GM12878 (cell line): ENCODE measurements around the gene POMP. TPM values are rescaled to one million over a fixed set of nuclear protein-coding genes. Genes with fewer than 3 reads are reported as not detected.

Source experiments
- ATAC-seq: fragments of 200-7000 bp; cut with Tn5 transposase; 3 replicates; pipeline ENCODE4 v1.9.1; 2020; ENCODE audit warnings: mild to moderate bottlenecking, moderate library complexity
- BruUV-seq: library from RNA; stranded (reverse); fragments of 400-500 nt; replicated peaks from 2 replicates; lab custom pipeline; 2021; lab: Mats Ljungman, UMichigan
- CTCF ChIA-PET: fragments of 300-600 bp; sonication (Branson Sonifier 250); formaldehyde crosslinking; extraction: SDS; loops from one replicate; lab custom pipeline; 2021; ENCODE audit warnings: inconsistent platforms; lab: Yijun Ruan, JAX
- POLR2A ChIA-PET: fragments of 350-600 bp; formaldehyde crosslinking; extraction: SDS; loops from one replicate; lab custom pipeline; 2021; ENCODE audit warnings: inconsistent platforms; lab: Charles Lee
- RAD21 ChIA-PET: fragments of 300-600 bp; sonication (Branson Sonifier 250); formaldehyde crosslinking; loops from one replicate; lab custom pipeline; 2023; ENCODE audit warnings: antibody characterized with exemption; ENCODE audit not compliant: unreplicated experiment; lab: Charles Lee
- SMC1A ChIA-PET: fragments of 300-600 bp; sonication (Branson Sonifier 250); formaldehyde crosslinking; loops from one replicate; lab custom pipeline; 2023; ENCODE audit not compliant: unreplicated experiment, uncharacterized antibody; lab: Charles Lee
- DNase-seq: peaks from one replicate; pipeline ENCODE4 v3.0.0-alpha.2; 2011; ENCODE audit warnings: low read depth, low spot score
- FAIRE-seq: peaks from 3 replicates; lab custom pipeline; 2011; peaks lifted over from hg19 to GRCh38; lab: Jason Lieb, UNC
- H2AFZ ChIP-seq: 2 replicates; pipeline ENCODE4 v1.6.0; 2011; ENCODE audit warnings: low read depth, low read length, control low read depth; ENCODE audit not compliant: control insufficient read depth
- H3K27ac ChIP-seq: 2 replicates; pipeline ENCODE4 v1.5.1; 2011; ENCODE audit warnings: control low read depth; ENCODE audit not compliant: control insufficient read depth, insufficient read depth
- H3K27me3 ChIP-seq, 2 experiments: replicated peaks in 1 of 2; 2 replicates each; pipeline versions ENCODE4 v1.6.0 to v1.6.1; 2011; ENCODE audit warnings: low read length in 1 of 2; ENCODE audit not compliant: control insufficient read depth in 2 of 2, insufficient read depth in 2 of 2
- H3K36me3 ChIP-seq, 2 experiments: 2 replicates each; pipeline ENCODE4 v1.5.1; 2011; ENCODE audit warnings: low read length in 1 of 2; ENCODE audit not compliant: control insufficient read depth in 2 of 2, insufficient read depth in 2 of 2
- H3K4me1 ChIP-seq: 2 replicates; pipeline ENCODE4 v1.6.1; 2011; ENCODE audit warnings: mild to moderate bottlenecking, low read length, moderate library complexity, mixed read lengths; ENCODE audit not compliant: control insufficient read depth, insufficient read depth
- H3K4me2 ChIP-seq: 2 replicates; pipeline ENCODE4 v1.6.0; 2011; ENCODE audit warnings: control low read depth; ENCODE audit not compliant: control insufficient read depth, insufficient read depth
- H3K4me3 ChIP-seq: fragments of 200-600 bp; sonication (generic); 2 replicates; pipeline ENCODE4 v1.5.1; 2016
- H3K79me2 ChIP-seq: 2 replicates; pipeline ENCODE4 v1.6.0; 2011; ENCODE audit warnings: low read length; ENCODE audit not compliant: control insufficient read depth, insufficient read depth
- H3K9ac ChIP-seq: 2 replicates; pipeline ENCODE4 v1.8.0; 2011; ENCODE audit warnings: low read length, control low read depth, mixed read lengths; ENCODE audit not compliant: control insufficient read depth, insufficient read depth
- H3K9me3 ChIP-seq: replicated peaks from 3 replicates; pipeline ENCODE4 v1.5.1; 2011; ENCODE audit warnings: mild to moderate bottlenecking, low read length; ENCODE audit not compliant: control insufficient read depth, insufficient read depth
- H4K20me1 ChIP-seq: 2 replicates; pipeline ENCODE4 v1.6.0; 2011; ENCODE audit not compliant: control insufficient read depth, insufficient read depth
- ATF7 ChIP-seq: fragments of 450-650 bp; IDR thresholded peaks from 2 replicates; pipeline ENCODE4 v1.6.1; 2016; ENCODE audit warnings: low read depth, mild to moderate bottlenecking
- BACH1 ChIP-seq: fragments of 450-650 bp; IDR thresholded peaks from 2 replicates; pipeline ENCODE4 v1.6.1; 2017; ENCODE audit warnings: mild to moderate bottlenecking, borderline replicate concordance
- DPF2 ChIP-seq: fragments of 450-650 bp; IDR thresholded peaks from 2 replicates; pipeline ENCODE4 v1.6.1; 2017; ENCODE audit warnings: mild to moderate bottlenecking
- FOXK2 ChIP-seq: fragments of 450-650 bp; IDR thresholded peaks from 2 replicates; pipeline ENCODE4 v1.6.1; 2017; ENCODE audit warnings: mild to moderate bottlenecking, moderate library complexity
- MEF2A ChIP-seq: IDR thresholded peaks from 2 replicates; pipeline ENCODE4 v1.6.1; 2011; ENCODE audit warnings: low read depth, mild to moderate bottlenecking, low read length, moderate library complexity; ENCODE audit not compliant: insufficient read depth
- POLR2AphosphoS2 ChIP-seq: IDR thresholded peaks from 2 replicates; pipeline ENCODE4 v1.6.1; 2011; ENCODE audit warnings: low read depth, mild to moderate bottlenecking, low read length, improper control_type of control experiment, moderate library complexity
- SIX5 ChIP-seq: IDR thresholded peaks from 2 replicates; pipeline ENCODE4 v1.6.1; 2011; ENCODE audit warnings: mild to moderate bottlenecking, low read depth, low read length, moderate library complexity; ENCODE audit not compliant: severe bottlenecking
- SREBF2 ChIP-seq: IDR thresholded peaks from 2 replicates; pipeline ENCODE4 v1.6.1; 2012; ENCODE audit warnings: mild to moderate bottlenecking, low read length
- STAT1 ChIP-seq: fragments of 450-650 bp; conservative IDR thresholded peaks from 2 replicates; pipeline ENCODE4 v1.6.1; 2014; ENCODE audit warnings: antibody characterized with exemption, mild to moderate bottlenecking
- STAT3 ChIP-seq: IDR thresholded peaks from 2 replicates; pipeline ENCODE4 v1.6.1; 2011; ENCODE audit warnings: low read depth, low read length, improper control_type of control experiment
- YBX1 ChIP-seq: fragments of 450-650 bp; IDR thresholded peaks from 2 replicates; pipeline ENCODE4 v1.6.1; 2016; ENCODE audit warnings: antibody characterized with exemption
- WGBS: methylation state at CpG from one replicate; pipeline ENCODE4 v1.1.6; 2016; ENCODE audit warnings: low lambda C conversion rate; ENCODE audit not compliant: insufficient replicate concordance, insufficient coverage; ENCODE audit errors: missing lambda C conversion rate; 5-methylcytosine and 5-hydroxymethylcytosine counted together
- in situ Hi-C: fragments of 300-500 bp; cut with MboI; formaldehyde crosslinking; loops from 9 replicates; pipeline ENCODE4 v1.14.3; 2018; ENCODE audit warnings: mixed read lengths
- intact Hi-C: fragments of 100-400 bp; cut with micrococcal nuclease; formaldehyde crosslinking; loops from one replicate; pipeline ENCODE4 v1.14.2; 2022; ENCODE audit not compliant: unreplicated experiment
- polyA plus RNA-seq, 11 experiments: library from polyadenylated mRNA; depleted of rRNA in 4 of 11; unstranded in 6 of 11; stranded (reverse) in 5 of 11; fragments of >200 nt; fragmentation: Nextera tagmentation in 4 of 11; fragmentation: Illumina TruSeq in 1 of 11; extraction: Ambion mirVana in 4 of 11; extraction: Trizol in 1 of 11; gene quantifications; 1 replicate in 1 of 11; 2 replicates in 10 of 11; pipeline versions ENCODE4 v1.2.1 to v1.2.3, GENCODE V29; 2011 to 2016; ENCODE audit warnings: inconsistent platforms in 2 of 11, missing spikeins in 2 of 11, low read depth in 1 of 11
- total RNA-seq, 4 experiments: library from RNA; depleted of rRNA in 3 of 4; stranded (reverse); fragments of >200 nt in 3 of 4; fragmentation: Illumina TruSeq in 1 of 4; extraction: Trizol in 1 of 4; gene quantifications; 2 replicates each; pipeline versions ENCODE4 v1.2.1 to v1.2.3, GENCODE V29; 2013 to 2021
- TF ChIP-seq, protein P1 (sequence below): IDR thresholded peaks from 2 replicates; pipeline ENCODE4 v1.6.1; 2011; ENCODE audit warnings: low read depth, low read length, improper control_type of control experiment, borderline replicate concordance
- TF ChIP-seq, protein P2 (sequence below): IDR thresholded peaks from 2 replicates; pipeline ENCODE4 v1.6.1; 2012; ENCODE audit warnings: low read depth, low read length, improper control_type of control experiment
- TF ChIP-seq, protein P3 (sequence below): fragments of 450-650 bp; IDR thresholded peaks from 2 replicates; pipeline ENCODE4 v1.6.1; 2017; ENCODE audit warnings: mild to moderate bottlenecking
- TF ChIP-seq, protein P4 (sequence below): fragments of 450-650 bp; IDR thresholded peaks from 2 replicates; pipeline ENCODE4 v1.6.1; 2016; ENCODE audit warnings: mild to moderate bottlenecking
- TF ChIP-seq, protein P5 (sequence below): IDR thresholded peaks from 2 replicates; pipeline ENCODE4 v1.6.1; 2011; ENCODE audit warnings: mild to moderate bottlenecking, low read depth, low read length, moderate library complexity; ENCODE audit not compliant: insufficient replicate concordance

Gene POMP
- total and polyA plus RNA-seq, 10 of the 15 experiments (the other 5 are each of a cell fraction or from before 2014, with no cell fraction given): 90.4 to 668 (median 144) TPM

DNA sequence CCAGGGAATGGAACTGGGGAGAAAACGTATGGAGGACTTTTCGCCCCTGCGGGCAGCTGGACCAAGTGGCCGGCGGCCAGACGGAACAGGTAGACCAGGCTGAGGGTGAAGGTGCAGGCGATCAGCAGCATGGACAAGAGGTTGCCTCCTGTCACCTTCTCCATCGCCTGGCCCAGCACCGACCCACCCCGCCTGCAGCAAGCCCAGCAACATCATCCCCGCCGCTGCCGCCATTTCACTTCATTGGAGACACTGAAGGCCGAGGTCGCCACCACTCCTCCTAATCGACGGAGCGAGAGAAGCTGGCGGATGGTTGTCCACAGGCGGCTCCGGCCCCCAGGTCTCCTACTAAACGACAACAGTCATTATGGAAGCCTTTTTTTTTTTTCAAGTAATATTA lies 64.9 kb downstream of the POMP start:
- POLR2A ChIA-PET: no interaction called here
- Histone ChIP-seq H3K36me3 (no peaks in the 10 kb centered on the region), H2AFZ (no peak overlapping the region), H3K4me2 (no peak overlapping the region), H3K9ac (no peak overlapping the region), H3K9me3 (no peaks in the 10 kb centered on the region), H4K20me1 (no peaks in the 10 kb centered on the region), H3K79me2 (no peaks in the 10 kb centered on the region), H3K4me3 (no peak overlapping the region), H3K4me1 (no peaks in the 10 kb centered on the region), H3K27me3 (no peaks in the 10 kb centered on the region), H3K27ac (no peak overlapping the region)
- BruUV-seq: no TSS peak
- intact Hi-C loops (no loop called here), in situ Hi-C loops (no loop called here)
- SMC1A ChIA-PET: no interaction called here
- RAD21 ChIA-PET: no interaction called here
- no peak for TF ChIP-seq STAT3
- no peak for TF ChIP-seq ATF7
- no peak for TF ChIP-seq DPF2
- no peak for TF ChIP-seq SREBF2
- no peak for TF ChIP-seq YBX1
- TF ChIP-seq, protein P1, sequence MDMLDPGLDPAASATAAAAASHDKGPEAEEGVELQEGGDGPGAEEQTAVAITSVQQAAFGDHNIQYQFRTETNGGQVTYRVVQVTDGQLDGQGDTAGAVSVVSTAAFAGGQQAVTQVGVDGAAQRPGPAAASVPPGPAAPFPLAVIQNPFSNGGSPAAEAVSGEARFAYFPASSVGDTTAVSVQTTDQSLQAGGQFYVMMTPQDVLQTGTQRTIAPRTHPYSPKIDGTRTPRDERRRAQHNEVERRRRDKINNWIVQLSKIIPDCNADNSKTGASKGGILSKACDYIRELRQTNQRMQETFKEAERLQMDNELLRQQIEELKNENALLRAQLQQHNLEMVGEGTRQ: no peak
- no peak for TF ChIP-seq STAT1
- no peak for TF ChIP-seq BACH1
- TF ChIP-seq, protein P2, sequence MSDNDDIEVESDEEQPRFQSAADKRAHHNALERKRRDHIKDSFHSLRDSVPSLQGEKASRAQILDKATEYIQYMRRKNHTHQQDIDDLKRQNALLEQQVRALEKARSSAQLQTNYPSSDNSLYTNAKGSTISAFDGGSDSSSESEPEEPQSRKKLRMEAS: no peak
- TF ChIP-seq FOXK2: no peak
- TF ChIP-seq MEF2A: no peak
- no peak for TF ChIP-seq SIX5
- TF ChIP-seq, protein P3, sequence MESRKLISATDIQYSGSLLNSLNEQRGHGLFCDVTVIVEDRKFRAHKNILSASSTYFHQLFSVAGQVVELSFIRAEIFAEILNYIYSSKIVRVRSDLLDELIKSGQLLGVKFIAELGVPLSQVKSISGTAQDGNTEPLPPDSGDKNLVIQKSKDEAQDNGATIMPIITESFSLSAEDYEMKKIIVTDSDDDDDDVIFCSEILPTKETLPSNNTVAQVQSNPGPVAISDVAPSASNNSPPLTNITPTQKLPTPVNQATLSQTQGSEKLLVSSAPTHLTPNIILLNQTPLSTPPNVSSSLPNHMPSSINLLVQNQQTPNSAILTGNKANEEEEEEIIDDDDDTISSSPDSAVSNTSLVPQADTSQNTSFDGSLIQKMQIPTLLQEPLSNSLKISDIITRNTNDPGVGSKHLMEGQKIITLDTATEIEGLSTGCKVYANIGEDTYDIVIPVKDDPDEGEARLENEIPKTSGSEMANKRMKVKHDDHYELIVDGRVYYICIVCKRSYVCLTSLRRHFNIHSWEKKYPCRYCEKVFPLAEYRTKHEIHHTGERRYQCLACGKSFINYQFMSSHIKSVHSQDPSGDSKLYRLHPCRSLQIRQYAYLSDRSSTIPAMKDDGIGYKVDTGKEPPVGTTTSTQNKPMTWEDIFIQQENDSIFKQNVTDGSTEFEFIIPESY: no peak
- TF ChIP-seq, protein P4, sequence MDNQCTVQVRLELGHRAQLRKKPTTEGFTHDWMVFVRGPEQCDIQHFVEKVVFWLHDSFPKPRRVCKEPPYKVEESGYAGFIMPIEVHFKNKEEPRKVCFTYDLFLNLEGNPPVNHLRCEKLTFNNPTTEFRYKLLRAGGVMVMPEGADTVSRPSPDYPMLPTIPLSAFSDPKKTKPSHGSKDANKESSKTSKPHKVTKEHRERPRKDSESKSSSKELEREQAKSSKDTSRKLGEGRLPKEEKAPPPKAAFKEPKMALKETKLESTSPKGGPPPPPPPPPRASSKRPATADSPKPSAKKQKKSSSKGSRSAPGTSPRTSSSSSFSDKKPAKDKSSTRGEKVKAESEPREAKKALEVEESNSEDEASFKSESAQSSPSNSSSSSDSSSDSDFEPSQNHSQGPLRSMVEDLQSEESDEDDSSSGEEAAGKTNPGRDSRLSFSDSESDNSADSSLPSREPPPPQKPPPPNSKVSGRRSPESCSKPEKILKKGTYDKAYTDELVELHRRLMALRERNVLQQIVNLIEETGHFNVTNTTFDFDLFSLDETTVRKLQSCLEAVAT: no peak
- TF ChIP-seq, protein P5, sequence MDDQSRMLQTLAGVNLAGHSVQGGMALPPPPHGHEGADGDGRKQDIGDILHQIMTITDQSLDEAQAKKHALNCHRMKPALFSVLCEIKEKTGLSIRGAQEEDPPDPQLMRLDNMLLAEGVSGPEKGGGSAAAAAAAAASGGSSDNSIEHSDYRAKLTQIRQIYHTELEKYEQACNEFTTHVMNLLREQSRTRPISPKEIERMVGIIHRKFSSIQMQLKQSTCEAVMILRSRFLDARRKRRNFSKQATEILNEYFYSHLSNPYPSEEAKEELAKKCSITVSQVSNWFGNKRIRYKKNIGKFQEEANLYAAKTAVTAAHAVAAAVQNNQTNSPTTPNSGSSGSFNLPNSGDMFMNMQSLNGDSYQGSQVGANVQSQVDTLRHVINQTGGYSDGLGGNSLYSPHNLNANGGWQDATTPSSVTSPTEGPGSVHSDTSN: no peak
- TF ChIP-seq POLR2AphosphoS2: no peak
- DNase-seq: no peak
- WGBS: 79% methylated on average over 20 of the region's 22 CpGs
- no peak for FAIRE-seq
- no peak for ATAC-seq
- CTCF ChIA-PET: no interaction called here
